SK-N-SH (cell line): Measurements from ENCODE around the gene LHX4. TPM values are rescaled to one million over a fixed set of nuclear protein-coding genes. Genes with fewer than 3 reads are reported as not detected.

Experiments
- CTCF ChIA-PET: fragments of 300-600, 350-600 bp; formaldehyde crosslinking; extraction: SDS; loops from one replicate; lab custom pipeline; 2021; lab: Yijun Ruan, JAX
- POLR2A ChIA-PET: fragments of 350-600 bp; sonication (Branson Sonifier 250); formaldehyde crosslinking; extraction: SDS; loops from one replicate; lab custom pipeline; 2020; ENCODE audit warnings: antibody characterized with exemption, inconsistent platforms; lab: Yijun Ruan, JAX
- DNase-seq: peaks from one replicate; pipeline ENCODE4 v3.0.0; 2012
- H2AFZ ChIP-seq: fragments of 200-600 bp; sonication (generic); 2 replicates; pipeline ENCODE4 v1.8.1; 2016; ENCODE audit warnings: antibody characterized with exemption, mild to moderate bottlenecking, low read depth
- H3F3A ChIP-seq: fragments of 200-600 bp; sonication (generic); replicated peaks from 2 replicates; pipeline ENCODE3; 2016; ENCODE audit warnings: antibody characterized with exemption, mild to moderate bottlenecking; ENCODE audit not compliant: insufficient read depth
- H3K27ac ChIP-seq, 2 experiments: fragments of 200-500 bp in 1 of 2; fragments of 200-600 bp in 1 of 2; sonication (Bioruptor generic) in 1 of 2; sonication (generic), shearing (Covaris generic) in 1 of 2; 2 replicates each; pipeline versions ENCODE4 v1.5.1 to v1.6.1; 2014 to 2016; ENCODE audit warnings: low read depth in 2 of 2, inconsistent platforms in 1 of 2, low read length in 1 of 2, mild to moderate bottlenecking in 1 of 2, mixed read lengths in 1 of 2
- H3K27me3 ChIP-seq: fragments of 200-600 bp; sonication (generic), shearing (Covaris generic); 2 replicates; pipeline ENCODE4 v1.6.1; 2016; ENCODE audit warnings: mixed run types; ENCODE audit not compliant: insufficient read depth
- H3K36me3 ChIP-seq, 2 experiments: fragments of 200-500 bp in 1 of 2; fragments of 200-600 bp in 1 of 2; sonication (Bioruptor generic) in 1 of 2; sonication (generic) in 1 of 2; replicated peaks in 1 of 2; 2 replicates each; pipeline versions ENCODE3 to v1.5.1; 2014 to 2016; ENCODE audit warnings: low read length in 1 of 2, mild to moderate bottlenecking in 1 of 2; ENCODE audit not compliant: insufficient read depth in 2 of 2, control insufficient read depth in 1 of 2
- H3K4me1 ChIP-seq, 2 experiments: fragments of 200-500 bp in 1 of 2; fragments of 200-600 bp in 1 of 2; sonication (Bioruptor generic) in 1 of 2; sonication (generic), shearing (Covaris generic) in 1 of 2; 2 replicates each; pipeline versions ENCODE4 v1.5.1 to v1.6.1; 2014 to 2016; ENCODE audit warnings: low read depth in 1 of 2, low read length in 1 of 2, mixed run types in 1 of 2; ENCODE audit not compliant: insufficient read depth in 2 of 2, control insufficient read depth in 1 of 2
- H3K4me2 ChIP-seq: fragments of 200-600 bp; sonication (generic), shearing (Covaris generic); 2 replicates; pipeline ENCODE4 v1.6.1; 2017; ENCODE audit warnings: mixed run types
- H3K4me3 ChIP-seq, 2 experiments: fragments of 200-500 bp in 1 of 2; fragments of 200-600 bp in 1 of 2; sonication (Bioruptor generic) in 1 of 2; sonication (generic), shearing (Covaris generic) in 1 of 2; 2 replicates each; pipeline versions ENCODE4 v1.5.1 to v1.8.1; 2014 to 2016; ENCODE audit warnings: low read depth in 2 of 2, inconsistent platforms in 1 of 2, low read length in 1 of 2, mild to moderate bottlenecking in 1 of 2, mixed read lengths in 1 of 2, moderate library complexity in 1 of 2
- H3K79me2 ChIP-seq: fragments of 200-600 bp; sonication (generic); 2 replicates; pipeline ENCODE4 v1.8.1; 2017; ENCODE audit warnings: mild to moderate bottlenecking; ENCODE audit not compliant: insufficient read depth
- H3K9ac ChIP-seq: fragments of 200-600 bp; sonication (generic); 2 replicates; pipeline ENCODE4 v1.6.1; 2017; ENCODE audit warnings: mixed run types
- H3K9me2 ChIP-seq: fragments of 200-600 bp; sonication (generic); 2 replicates; pipeline ENCODE4 v1.6.1; 2017; ENCODE audit warnings: mixed run types
- H3K9me3 ChIP-seq: fragments of 200-600 bp; sonication (generic); 2 replicates; pipeline ENCODE4 v1.6.1; 2017; ENCODE audit warnings: mixed run types, mild to moderate bottlenecking, moderate library complexity
- H4K20me1 ChIP-seq: fragments of 200-600 bp; sonication (generic); 2 replicates; pipeline ENCODE4 v1.6.1; 2017; ENCODE audit warnings: mild to moderate bottlenecking, mixed run types; ENCODE audit not compliant: insufficient read depth
- ELF1 ChIP-seq: IDR thresholded peaks from 2 replicates; pipeline ENCODE4 v1.4.0; 2012
- EP300 ChIP-seq, 2 experiments: IDR thresholded peaks; 2 replicates each; pipeline versions ENCODE4 v1.4.0 to v1.6.1; 2012; ENCODE audit warnings: borderline replicate concordance in 1 of 2, low read depth in 1 of 2, low read length in 1 of 2
- JUND ChIP-seq: IDR thresholded peaks from 2 replicates; pipeline ENCODE4 v1.4.0; 2012
- RAD21 ChIP-seq: IDR thresholded peaks from 2 replicates; pipeline ENCODE4 v1.6.1; 2012; ENCODE audit warnings: mild to moderate bottlenecking, low read length
- RXRA ChIP-seq: IDR thresholded peaks from 2 replicates; pipeline ENCODE4 v1.4.0; 2012; ENCODE audit warnings: low read depth, mild to moderate bottlenecking, borderline replicate concordance
- SIN3A ChIP-seq: IDR thresholded peaks from 2 replicates; pipeline ENCODE4 v1.6.1; 2012; ENCODE audit warnings: low read depth, mild to moderate bottlenecking, low read length, moderate library complexity, borderline replicate concordance
- SMC3 ChIP-seq: IDR thresholded peaks from 2 replicates; pipeline ENCODE4 v1.6.1; 2012; ENCODE audit warnings: low read depth, low read length, improper control_type of control experiment
- TAF1 ChIP-seq: IDR thresholded peaks from 2 replicates; pipeline ENCODE4 v1.6.1; 2012; ENCODE audit warnings: low read depth, mild to moderate bottlenecking, low read length, moderate library complexity, borderline replicate concordance
- WGBS: methylation state at CpG from one replicate; pipeline ENCODE4 v1.1.6; 2017; ENCODE audit warnings: low lambda C conversion rate; 5-methylcytosine and 5-hydroxymethylcytosine counted together
- polyA plus RNA-seq, 3 experiments: library from polyadenylated mRNA; depleted of rRNA; stranded (reverse); fragments of >200 nt; gene quantifications; 2 replicates each; pipeline ENCODE4 v1.2.3, GENCODE V29; 2012
- TF ChIP-seq, protein P1 (sequence below): fragments of 150-350 bp; IDR thresholded peaks from 2 replicates; pipeline ENCODE4 v1.6.1; 2016; ENCODE audit warnings: mild to moderate bottlenecking, low read depth, low read length
- TF ChIP-seq, protein P2 (sequence below): fragments of 150-350 bp; IDR thresholded peaks from 2 replicates; pipeline ENCODE4 v1.6.1; 2017; ENCODE audit warnings: antibody characterized with exemption, low read length, low read depth, borderline replicate concordance
- TF ChIP-seq, protein P3 (sequence below): fragments of 200-600 bp; sonication (generic); IDR thresholded peaks from 2 replicates; pipeline ENCODE4 v1.6.1; 2017; ENCODE audit warnings: antibody characterized with exemption, mild to moderate bottlenecking, moderate library complexity

The LHX4 gene
- polyA plus RNA-seq, 1 of the 3 experiments (the other 2 are of a cell fraction) = not detected

DNA sequence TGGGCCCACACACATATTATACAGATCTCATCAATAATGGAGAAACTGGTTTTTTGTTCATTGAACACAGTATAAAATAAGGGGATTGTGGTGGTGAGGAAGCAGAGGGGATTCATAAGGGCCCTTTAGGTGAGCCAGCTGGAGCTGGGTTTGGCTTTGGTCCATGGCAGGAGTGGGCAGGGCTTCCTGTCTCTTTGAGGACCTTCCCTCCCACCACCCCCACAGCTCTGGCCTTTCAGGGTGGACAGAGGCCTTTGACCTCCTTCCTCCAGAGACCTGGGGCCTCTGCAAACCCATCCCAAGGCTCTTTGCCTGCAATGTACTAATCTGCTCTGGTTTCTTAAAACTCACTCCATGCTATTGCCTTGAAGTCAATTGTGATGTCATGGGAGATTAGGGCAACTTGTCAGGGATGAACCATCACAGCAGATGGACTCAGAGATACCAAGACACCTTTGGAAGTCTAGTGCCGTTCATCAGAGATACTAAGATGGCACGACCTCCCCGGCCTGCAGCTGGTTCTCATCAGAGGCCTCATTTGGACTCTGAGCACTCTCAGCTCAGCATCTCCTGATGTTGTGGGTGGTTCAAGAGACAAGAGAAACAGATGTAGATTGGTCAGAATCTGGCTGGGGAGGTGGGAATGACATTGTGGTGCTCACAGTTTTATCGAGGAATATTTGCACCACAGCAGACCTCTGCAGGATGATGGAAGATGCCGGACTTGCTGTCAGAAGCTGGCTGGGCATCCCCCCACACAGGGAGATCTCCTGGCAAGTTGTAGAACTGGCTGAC, 37.9 kb downstream of the LHX4 start (continued):
- TF ChIP-seq EP300 (IDR thresholded peaks at IDR 0.05; ENCODE audit: borderline replicate concordance in 1 of 2, low read depth in 1 of 2, low read length in 1 of 2) = no peak
- no peak for TF ChIP-seq SIN3A

DNA sequence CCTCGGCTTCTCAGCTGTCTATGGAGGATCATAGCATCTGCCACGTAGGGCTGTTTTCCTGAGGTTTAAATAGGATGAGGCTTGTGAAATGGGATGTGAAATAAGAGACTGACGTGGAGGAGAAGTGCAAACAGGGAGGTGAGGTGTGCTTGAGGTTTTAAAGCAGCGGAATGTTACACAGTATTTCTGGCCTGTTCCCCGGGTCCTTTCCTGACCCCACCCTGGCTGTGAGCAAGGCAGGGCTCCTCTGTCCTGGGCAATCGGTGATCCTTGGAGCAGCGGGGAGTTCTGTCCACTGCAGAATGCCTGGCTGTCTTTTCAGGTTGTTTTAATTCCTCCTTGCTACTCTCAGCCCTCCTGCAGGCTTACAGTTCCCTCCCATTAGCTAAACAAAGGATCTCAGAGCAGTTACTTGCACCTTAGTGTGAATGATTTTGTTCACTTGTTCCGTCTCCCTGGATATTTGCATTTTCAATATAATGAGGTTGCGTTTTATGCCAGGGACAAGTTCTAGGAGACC, 38.6 kb downstream of the LHX4 start:
- 93% methylated on average over 9 of the region's 9 CpGs for WGBS

DNA sequence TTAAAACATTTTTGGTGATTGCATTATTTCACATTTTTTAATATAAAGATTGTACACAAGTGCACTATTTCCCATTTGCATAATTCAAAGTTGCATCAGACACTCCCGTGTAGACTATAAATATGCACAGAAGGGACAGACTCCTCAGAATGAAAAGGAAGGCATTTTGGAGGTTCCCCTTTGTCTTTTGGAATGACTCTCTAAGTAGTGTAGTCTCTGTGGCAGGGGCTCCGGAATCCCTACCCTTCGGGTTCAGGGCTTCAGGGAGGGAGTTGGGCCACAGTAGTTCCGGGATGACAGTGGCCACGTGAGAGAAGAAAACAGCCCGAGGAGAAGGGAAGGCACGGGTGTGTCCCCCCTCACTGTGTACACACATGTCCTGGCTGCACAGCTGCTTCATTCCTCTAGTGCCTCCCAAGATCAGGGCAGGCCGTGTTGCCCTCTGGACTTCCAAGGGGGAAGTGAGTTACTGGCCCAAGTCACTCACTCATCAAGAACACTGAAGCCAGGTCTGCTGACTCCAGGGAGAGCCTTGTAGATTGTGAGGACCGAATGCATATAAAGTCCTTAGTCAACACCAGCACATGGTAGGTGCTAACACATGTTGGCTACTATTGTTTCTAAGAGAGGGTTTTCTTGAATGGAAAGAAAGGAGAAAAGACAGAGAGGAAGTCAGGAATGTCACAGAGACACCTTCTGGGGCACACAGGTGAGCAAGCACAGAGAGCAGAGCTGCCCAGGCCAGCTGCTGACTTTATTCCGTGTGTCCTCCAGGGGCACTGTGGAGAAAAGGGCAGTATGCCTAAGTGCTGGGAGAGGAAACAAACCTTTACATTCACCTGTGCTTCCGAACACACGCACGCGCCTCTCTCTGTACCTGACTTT, 39.8 kb downstream of the LHX4 start:
- Histone ChIP-seq H3K36me3 (peaks cover 0 to 23% of the 10 kb centered on the region in 2 experiments), H3K4me2 (no peak overlapping the region)
- CTCF ChIA-PET = interaction anchor here (0.8 to 1.9 kb wide), 8 partner anchors 9 to 146 kb away, joined by 3 to 6 read pairs (median 4); no protein-coding TSS in a partner anchor

More for the DNA sequence above, 38.6 kb downstream of the LHX4 start:
- Histone ChIP-seq H3K27me3 (no peaks in the 10 kb centered on the region), H3K36me3 (peaks cover 0 to 10% of the 10 kb centered on the region in 2 experiments), H3K9ac (no peak overlapping the region), H3K27ac (no peak overlapping the region), H4K20me1 (no peaks in the 10 kb centered on the region), H3K4me2 (no peak overlapping the region), H3K79me2 (no peaks in the 10 kb centered on the region), H3K4me3 (no peak overlapping the region), H3F3A (no peaks in the 10 kb centered on the region), H3K4me1 (no peaks in the 10 kb centered on the region), H3K9me2 (no peaks in the 10 kb centered on the region), H3K9me3 (no peaks in the 10 kb centered on the region), H2AFZ (no peak overlapping the region)
- ChIA-PET POLR2A (no interaction called here), CTCF (no interaction called here)
- DNase-seq = no peak
- TF ChIP-seq JUND (no peak), RAD21 (no peak), SMC3 (no peak), RXRA (no peak), ELF1 (no peak), EP300 (IDR thresholded peaks at IDR 0.05; ENCODE audit: borderline replicate concordance in 1 of 2, low read depth in 1 of 2, low read length in 1 of 2) (no peak)
- TF ChIP-seq, protein P1, sequence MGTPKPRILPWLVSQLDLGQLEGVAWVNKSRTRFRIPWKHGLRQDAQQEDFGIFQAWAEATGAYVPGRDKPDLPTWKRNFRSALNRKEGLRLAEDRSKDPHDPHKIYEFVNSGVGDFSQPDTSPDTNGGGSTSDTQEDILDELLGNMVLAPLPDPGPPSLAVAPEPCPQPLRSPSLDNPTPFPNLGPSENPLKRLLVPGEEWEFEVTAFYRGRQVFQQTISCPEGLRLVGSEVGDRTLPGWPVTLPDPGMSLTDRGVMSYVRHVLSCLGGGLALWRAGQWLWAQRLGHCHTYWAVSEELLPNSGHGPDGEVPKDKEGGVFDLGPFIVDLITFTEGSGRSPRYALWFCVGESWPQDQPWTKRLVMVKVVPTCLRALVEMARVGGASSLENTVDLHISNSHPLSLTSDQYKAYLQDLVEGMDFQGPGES = no peak
- TF ChIP-seq, protein P2, sequence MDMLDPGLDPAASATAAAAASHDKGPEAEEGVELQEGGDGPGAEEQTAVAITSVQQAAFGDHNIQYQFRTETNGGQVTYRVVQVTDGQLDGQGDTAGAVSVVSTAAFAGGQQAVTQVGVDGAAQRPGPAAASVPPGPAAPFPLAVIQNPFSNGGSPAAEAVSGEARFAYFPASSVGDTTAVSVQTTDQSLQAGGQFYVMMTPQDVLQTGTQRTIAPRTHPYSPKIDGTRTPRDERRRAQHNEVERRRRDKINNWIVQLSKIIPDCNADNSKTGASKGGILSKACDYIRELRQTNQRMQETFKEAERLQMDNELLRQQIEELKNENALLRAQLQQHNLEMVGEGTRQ = no peak

More for the DNA sequence above, 39.8 kb downstream of the LHX4 start:
- POLR2A ChIA-PET = no interaction called here
- Histone ChIP-seq H3K9me3 (no peaks in the 10 kb centered on the region), H4K20me1 (no peaks in the 10 kb centered on the region), H2AFZ (no peak overlapping the region), H3K9me2 (no peaks in the 10 kb centered on the region), H3K9ac (no peak overlapping the region), H3K27me3 (no peaks in the 10 kb centered on the region), H3K4me3 (no peak overlapping the region), H3K27ac (no peak overlapping the region), H3F3A (no peaks in the 10 kb centered on the region), H3K4me1 (no peaks in the 10 kb centered on the region), H3K79me2 (no peaks in the 10 kb centered on the region)
- WGBS = 85% methylated on average over 13 of the region's 14 CpGs
- DNase-seq = no peak
- no peak for TF ChIP-seq TAF1
- TF ChIP-seq, protein P3, sequence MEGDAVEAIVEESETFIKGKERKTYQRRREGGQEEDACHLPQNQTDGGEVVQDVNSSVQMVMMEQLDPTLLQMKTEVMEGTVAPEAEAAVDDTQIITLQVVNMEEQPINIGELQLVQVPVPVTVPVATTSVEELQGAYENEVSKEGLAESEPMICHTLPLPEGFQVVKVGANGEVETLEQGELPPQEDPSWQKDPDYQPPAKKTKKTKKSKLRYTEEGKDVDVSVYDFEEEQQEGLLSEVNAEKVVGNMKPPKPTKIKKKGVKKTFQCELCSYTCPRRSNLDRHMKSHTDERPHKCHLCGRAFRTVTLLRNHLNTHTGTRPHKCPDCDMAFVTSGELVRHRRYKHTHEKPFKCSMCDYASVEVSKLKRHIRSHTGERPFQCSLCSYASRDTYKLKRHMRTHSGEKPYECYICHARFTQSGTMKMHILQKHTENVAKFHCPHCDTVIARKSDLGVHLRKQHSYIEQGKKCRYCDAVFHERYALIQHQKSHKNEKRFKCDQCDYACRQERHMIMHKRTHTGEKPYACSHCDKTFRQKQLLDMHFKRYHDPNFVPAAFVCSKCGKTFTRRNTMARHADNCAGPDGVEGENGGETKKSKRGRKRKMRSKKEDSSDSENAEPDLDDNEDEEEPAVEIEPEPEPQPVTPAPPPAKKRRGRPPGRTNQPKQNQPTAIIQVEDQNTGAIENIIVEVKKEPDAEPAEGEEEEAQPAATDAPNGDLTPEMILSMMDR = peak; percentile 43; the same call in 1 of the 2 replicates
- no peak for TF ChIP-seq SIN3A
- TF ChIP-seq, protein P1 = no peak
